ENCODE results near the gene LDB2. TPM values are rescaled to one million over a fixed set of nuclear protein-coding genes. Genes with fewer than 3 reads are reported as not detected.

Gene LDB2
- total and polyA plus RNA-seq, 2 donors (not counting 3 experiments of a cell fraction or from before 2014, with no cell fraction given) = 127 to 223 TPM

DNA sequence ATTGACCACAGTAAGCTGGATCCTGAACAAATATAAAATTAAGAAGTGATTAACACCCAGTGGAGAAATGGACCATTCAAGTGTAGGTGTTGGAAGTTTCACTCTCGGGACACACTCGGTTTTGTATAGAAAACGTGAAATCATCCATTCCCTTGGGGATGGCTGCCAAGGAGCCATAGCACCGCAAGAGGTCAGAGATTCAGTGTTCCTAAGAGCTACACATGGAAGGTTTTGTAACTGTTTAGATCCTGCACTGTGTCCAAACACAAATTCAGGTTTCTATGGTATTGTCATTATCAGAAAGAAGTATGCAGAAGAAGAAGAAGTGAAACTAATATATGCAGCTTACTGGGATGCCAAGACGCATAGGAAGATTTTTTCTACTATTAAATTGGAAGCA, 281.0 kb downstream of the LDB2 start:
- Histone ChIP-seq H3K4me2 (ENCODE audit: insufficient read depth, low read length) (no peak overlapping the region), H3K79me2 (ENCODE audit: control insufficient read depth, insufficient read depth, low read length) (no peaks in the 10 kb centered on the region), H3K4me1 (ENCODE audit: control insufficient read depth, extremely low read depth, insufficient read depth, low read length) (no peaks in the 10 kb centered on the region), H3K9me3 (replicated peaks; ENCODE audit: control insufficient read depth, insufficient read depth, low read length) (no peaks in the 10 kb centered on the region), H3K36me3 (ENCODE audit: control insufficient read depth in 2 of 2, extremely low read depth in 1 of 2, insufficient read depth in 2 of 2, low read length in 2 of 2) (no peaks in the 10 kb centered on the region), H4K20me1 (replicated peaks; ENCODE audit: control insufficient read depth, extremely low read depth, insufficient read depth, low read length) (peaks cover 2% of the 10 kb centered on the region), H3K27me3 (ENCODE audit: control insufficient read depth in 2 of 2, insufficient read depth in 2 of 2, low read length in 2 of 2) (no peaks in the 10 kb centered on the region), H3K9me1 (replicated peaks; ENCODE audit: control insufficient read depth, extremely low read depth, insufficient read depth, low read length) (no peaks in the 10 kb centered on the region), H3K27ac (ENCODE audit: insufficient read depth, low read depth, low read length) (no peak overlapping the region), H3K9ac (replicated peaks; ENCODE audit: extremely low read depth, insufficient read depth, low read length) (no peak overlapping the region), H3K4me3 (replicated peaks in 1 of 3; ENCODE audit: insufficient read depth in 1 of 3, low read depth in 1 of 3, low read length in 3 of 3) (no peak overlapping the region), H2AFZ (ENCODE audit: low read depth, low read length) (no peak overlapping the region)
- CTCF ChIA-PET = no interaction called here
- POLR2A ChIA-PET = no interaction called here
- DNase-seq (ENCODE audit: low read depth, low spot score) = no peak
- no TSS peak for BruUV-seq (replicated peaks)
- no peak for FAIRE-seq
- TF ChIP-seq EZH2 (IDR thresholded peaks at IDR 0.05; ENCODE audit: borderline replicate concordance, low read depth, low read length, severe bottlenecking) = no peak
- TF ChIP-seq JUN (IDR thresholded peaks at IDR 0.05; ENCODE audit: borderline replicate concordance, insufficient read depth, insufficient read length, low read depth) = no peak
- no peak for TF ChIP-seq POLR2A (IDR thresholded peaks at IDR 0.05; ENCODE audit: low read depth, low read length)
- TF ChIP-seq MYC (IDR thresholded peaks at IDR 0.05; ENCODE audit: low read depth, low read length) = no peak
- no peak for TF ChIP-seq FOS (IDR thresholded peaks at IDR 0.05; ENCODE audit: borderline replicate concordance, insufficient read depth, low read length)
- no peak for TF ChIP-seq GATA2 (IDR thresholded peaks at IDR 0.05; ENCODE audit: insufficient read depth, insufficient read length, low read depth, low read length)
- TF ChIP-seq, protein P1, sequence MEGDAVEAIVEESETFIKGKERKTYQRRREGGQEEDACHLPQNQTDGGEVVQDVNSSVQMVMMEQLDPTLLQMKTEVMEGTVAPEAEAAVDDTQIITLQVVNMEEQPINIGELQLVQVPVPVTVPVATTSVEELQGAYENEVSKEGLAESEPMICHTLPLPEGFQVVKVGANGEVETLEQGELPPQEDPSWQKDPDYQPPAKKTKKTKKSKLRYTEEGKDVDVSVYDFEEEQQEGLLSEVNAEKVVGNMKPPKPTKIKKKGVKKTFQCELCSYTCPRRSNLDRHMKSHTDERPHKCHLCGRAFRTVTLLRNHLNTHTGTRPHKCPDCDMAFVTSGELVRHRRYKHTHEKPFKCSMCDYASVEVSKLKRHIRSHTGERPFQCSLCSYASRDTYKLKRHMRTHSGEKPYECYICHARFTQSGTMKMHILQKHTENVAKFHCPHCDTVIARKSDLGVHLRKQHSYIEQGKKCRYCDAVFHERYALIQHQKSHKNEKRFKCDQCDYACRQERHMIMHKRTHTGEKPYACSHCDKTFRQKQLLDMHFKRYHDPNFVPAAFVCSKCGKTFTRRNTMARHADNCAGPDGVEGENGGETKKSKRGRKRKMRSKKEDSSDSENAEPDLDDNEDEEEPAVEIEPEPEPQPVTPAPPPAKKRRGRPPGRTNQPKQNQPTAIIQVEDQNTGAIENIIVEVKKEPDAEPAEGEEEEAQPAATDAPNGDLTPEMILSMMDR (IDR thresholded peaks at IDR 0.05; ENCODE audit: extremely low read depth in 1 of 2, insufficient read depth in 1 of 2, low read depth in 1 of 2, low read length in 2 of 2) = no peak
- no peak for TF ChIP-seq POLR2AphosphoS5 (IDR thresholded peaks at IDR 0.05; ENCODE audit: insufficient read depth, low read depth, low read length)
- TF ChIP-seq, protein P2, sequence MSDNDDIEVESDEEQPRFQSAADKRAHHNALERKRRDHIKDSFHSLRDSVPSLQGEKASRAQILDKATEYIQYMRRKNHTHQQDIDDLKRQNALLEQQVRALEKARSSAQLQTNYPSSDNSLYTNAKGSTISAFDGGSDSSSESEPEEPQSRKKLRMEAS (IDR thresholded peaks at IDR 0.05; ENCODE audit: insufficient read depth, insufficient read length) = no peak
- dilution Hi-C loops (cut with MboI; ENCODE audit: extremely low pct_ligation_motif_present, low sequenced_read_pairs) (no loop called here), intact Hi-C loops (cut with micrococcal nuclease) (no loop called here)
